ES-I3 (cell line): Measurements from ENCODE around the gene FAM53B.
"Not testable (repeated sequence)": the region's sequence is repeated elsewhere in the genome, so short reads cannot be mapped to it uniquely, and the experiment has no call there.

Source experiments
- H3K36me3 ChIP-seq: 2 replicates; pipeline ENCODE4 v1.6.1; 2013; ENCODE audit warnings: mild to moderate bottlenecking, low read length, control low read depth, moderate library complexity; ENCODE audit not compliant: insufficient read depth
- H3K4me1 ChIP-seq: 2 replicates; pipeline ENCODE4 v1.6.1; 2013; ENCODE audit warnings: mild to moderate bottlenecking, control low read depth, low read length; ENCODE audit not compliant: insufficient read depth
- H3K9ac ChIP-seq: 2 replicates; pipeline ENCODE4 v1.6.1; 2013; ENCODE audit warnings: low read depth, mild to moderate bottlenecking, low read length, moderate library complexity
- H3K9me3 ChIP-seq: 2 replicates; pipeline ENCODE4 v1.6.1; 2013; ENCODE audit warnings: mild to moderate bottlenecking, low read length, moderate library complexity; ENCODE audit not compliant: control insufficient read depth, insufficient read depth

The FAM53B gene

DNA sequence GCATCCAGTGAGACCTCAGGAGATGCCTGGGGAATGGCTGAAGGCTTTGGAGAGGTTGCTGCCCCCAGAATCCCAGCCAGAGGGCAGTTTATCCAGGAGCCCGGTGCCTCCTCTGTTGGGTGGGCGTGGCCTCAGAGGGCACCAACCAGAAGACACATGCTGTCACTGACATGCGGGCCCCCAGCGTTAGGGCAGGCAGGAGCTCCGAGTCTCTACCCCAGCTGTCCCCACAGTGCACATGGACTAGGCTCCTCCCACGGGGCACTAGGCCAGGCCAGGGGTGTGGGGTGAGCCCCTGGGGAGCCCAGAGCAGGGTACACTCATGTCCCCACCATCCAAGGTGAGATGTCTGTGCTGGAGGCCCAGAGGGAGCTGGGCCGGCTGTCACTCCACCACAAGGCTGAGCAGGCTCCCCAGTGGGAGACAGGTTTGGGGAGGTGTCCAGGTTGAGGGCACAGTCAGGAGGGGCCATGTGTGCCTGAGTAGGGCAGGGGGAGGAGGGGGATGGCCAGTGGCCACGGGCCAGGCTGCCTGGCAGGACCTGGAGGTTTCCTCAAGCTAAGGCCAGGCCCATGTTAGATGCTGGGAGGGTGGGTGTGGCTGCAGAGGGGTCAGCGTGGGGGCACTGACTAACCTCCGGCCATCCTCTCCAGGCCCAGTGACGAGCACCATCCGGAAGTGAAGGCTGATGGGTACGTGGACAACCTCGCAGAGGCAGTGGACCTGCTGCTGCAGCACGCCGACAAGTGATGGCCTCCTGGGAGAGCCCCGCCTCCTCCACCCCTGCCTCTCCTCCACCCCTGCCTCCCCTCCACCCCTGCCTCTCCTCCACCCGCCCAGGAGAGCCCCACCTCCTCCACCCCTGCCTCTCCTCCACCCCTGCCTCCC is 131.3 kb downstream of the FAM53B start:
- Histone ChIP-seq H3K36me3 (no peaks in the 10 kb centered on the region), H3K9me3 (no peaks in the 10 kb centered on the region), H3K9ac (no peak overlapping the region), H3K4me1 (no peaks in the 10 kb centered on the region; the same call in 1 of the 2 replicates)

GRCh38 chr10:124611738-124612137 is 132.4 kb downstream of the FAM53B start:
- Histone ChIP-seq H3K4me1 (no peaks in the 10 kb centered on the region; the same call in 1 of the 2 replicates), H3K9me3 (no peaks in the 10 kb centered on the region), H3K36me3 (no peaks in the 10 kb centered on the region), H3K9ac (no peak overlapping the region)

GRCh38 chr10:124610851-124611250 is 133.3 kb downstream of the FAM53B start:
- H3K9ac ChIP-seq, H3K9me3 ChIP-seq, H3K4me1 ChIP-seq, H3K36me3 ChIP-seq: not testable (repeated sequence)

DNA sequence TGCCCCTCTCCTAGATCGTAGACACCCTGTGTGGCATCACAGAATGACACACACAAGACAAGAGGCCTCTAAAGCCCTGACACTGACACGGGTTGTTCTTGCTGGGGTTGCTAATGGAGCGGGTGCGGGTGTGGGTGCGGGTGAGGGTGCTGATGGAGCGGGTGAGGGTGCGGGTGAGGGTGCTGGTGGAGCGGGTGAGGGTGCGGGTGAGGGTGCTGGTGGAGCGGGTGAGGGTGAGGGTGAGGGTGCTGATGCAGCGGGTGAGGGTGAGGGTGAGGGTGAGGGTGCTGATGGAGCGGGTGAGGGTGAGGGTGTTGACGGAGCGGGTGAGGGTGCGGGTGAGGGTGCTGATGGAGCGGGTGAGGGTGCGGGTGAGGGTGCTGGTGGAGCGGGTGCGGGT is 134.0 kb downstream of the FAM53B start:
- H3K9me3 ChIP-seq, H3K36me3 ChIP-seq, H3K9ac ChIP-seq, H3K4me1 ChIP-seq: not testable (repeated sequence)

DNA sequence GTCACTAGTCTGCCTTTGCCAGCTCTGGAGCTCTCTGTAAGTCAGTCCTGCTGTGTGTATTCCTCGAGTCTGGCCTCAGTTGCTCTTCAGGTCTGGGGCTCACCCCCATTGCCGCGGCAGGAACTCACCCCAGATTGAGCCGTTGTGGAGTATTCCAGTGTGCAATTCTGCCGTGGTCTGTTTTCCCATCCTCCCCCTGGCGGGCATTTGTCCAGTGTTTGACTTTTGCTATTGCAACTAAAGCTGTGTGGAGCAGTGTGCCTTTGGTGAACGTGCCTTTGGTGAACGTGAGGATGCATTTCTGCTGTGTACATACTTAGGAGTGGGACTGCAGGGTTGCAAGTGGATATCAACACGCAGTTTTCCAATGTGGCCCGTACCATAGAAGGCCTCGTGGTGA is 134.5 kb downstream of the FAM53B start:
- Histone ChIP-seq H3K9ac (no peak overlapping the region), H3K4me1 (no peaks in the 10 kb centered on the region)

GRCh38 chr10:124608093-124608721 is 136.0 kb downstream of the FAM53B start:
- no peaks in the 10 kb centered on the region for H3K36me3 ChIP-seq
- no peaks in the 10 kb centered on the region for H3K4me1 ChIP-seq
- no peaks in the 10 kb centered on the region for H3K9me3 ChIP-seq
- no peak overlapping the region for H3K9ac ChIP-seq

More for the DNA sequence above, 134.5 kb downstream of the FAM53B start:
- Histone ChIP-seq H3K36me3 (no peaks in the 10 kb centered on the region), H3K9me3 (no peaks in the 10 kb centered on the region)

DNA sequence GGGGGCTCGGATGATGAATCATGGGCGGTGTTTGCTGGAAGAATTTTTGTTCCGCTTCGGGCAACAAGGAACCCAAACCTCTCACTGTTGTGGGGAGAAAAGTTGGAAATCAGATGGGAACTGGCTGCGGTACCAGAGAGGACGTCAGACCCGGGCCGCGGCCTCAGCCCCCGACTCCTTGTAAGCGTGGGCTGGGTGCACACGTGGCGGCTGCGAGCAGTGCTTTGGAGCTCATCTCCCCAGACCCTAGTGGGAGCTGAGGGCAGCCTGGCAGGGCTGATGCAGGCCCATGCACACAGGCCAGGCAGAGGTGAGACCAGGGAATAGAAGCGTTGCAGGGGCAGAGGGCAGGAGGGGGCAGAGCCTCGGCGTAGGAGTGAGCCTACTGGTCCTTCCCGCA is 136.5 kb downstream of the FAM53B start:
- no peaks in the 10 kb centered on the region for H3K4me1 ChIP-seq
- no peaks in the 10 kb centered on the region for H3K36me3 ChIP-seq
- H3K9ac ChIP-seq: no peak overlapping the region
- no peaks in the 10 kb centered on the region for H3K9me3 ChIP-seq

DNA sequence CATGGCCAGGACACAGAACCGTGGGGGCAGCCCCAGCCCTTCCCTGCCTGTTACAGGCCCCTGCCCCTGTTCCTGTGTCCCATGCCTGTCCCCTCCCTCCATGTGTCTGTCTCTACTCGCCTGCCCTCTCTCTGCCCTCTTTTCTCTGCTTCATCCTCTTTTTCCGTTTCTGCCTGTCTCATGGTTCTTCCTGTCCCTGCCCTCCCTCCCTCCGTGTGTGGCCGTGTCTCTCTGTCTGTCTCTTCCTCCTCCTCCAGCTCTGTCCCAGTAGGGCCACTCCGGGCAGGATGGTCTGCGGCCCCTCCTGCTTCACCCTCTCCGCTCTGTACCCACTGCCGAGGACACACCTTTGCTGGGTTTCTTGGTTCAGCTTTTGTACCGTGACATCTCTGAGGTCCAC is 137.4 kb downstream of the FAM53B start:
- no peak overlapping the region for H3K9ac ChIP-seq
- H3K36me3 ChIP-seq: no peaks in the 10 kb centered on the region
- no peaks in the 10 kb centered on the region for H3K4me1 ChIP-seq
- H3K9me3 ChIP-seq: no peaks in the 10 kb centered on the region

- no peaks in the 10 kb centered on the region for H3K36me3 ChIP-seq
- no peaks in the 10 kb centered on the region for H3K4me1 ChIP-seq
- H3K9me3 ChIP-seq: no peaks in the 10 kb centered on the region
- H3K9ac ChIP-seq: no peak overlapping the region
Measured at GRCh38 chr10:124605856-124606812, 138.0 kb downstream of the FAM53B start.

GRCh38 chr10:124605481-124605855 is 138.7 kb downstream of the FAM53B start:
- Histone ChIP-seq H3K4me1 (no peaks in the 10 kb centered on the region), H3K9ac (no peak overlapping the region), H3K9me3 (no peaks in the 10 kb centered on the region), H3K36me3 (no peaks in the 10 kb centered on the region)

DNA sequence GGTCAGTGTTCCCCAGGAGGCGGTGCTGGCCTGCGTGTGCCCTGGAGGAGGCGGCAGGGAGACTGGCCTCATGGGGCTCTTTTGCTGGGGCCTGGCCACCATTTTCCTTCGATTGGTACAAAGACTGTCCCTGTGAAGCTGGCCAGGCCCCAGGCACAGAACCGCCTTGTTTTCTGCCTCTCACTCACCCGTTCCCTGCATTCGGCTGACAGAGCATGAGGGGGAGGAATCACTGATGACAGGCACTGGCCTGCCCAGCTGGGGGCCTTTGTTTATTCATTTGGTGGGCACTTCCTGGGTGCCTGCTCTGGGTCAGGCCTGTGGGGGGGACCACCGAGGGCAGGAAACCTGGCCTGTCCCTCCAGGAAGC is 139.2 kb downstream of the FAM53B start:
- H3K9me3 ChIP-seq: no peaks in the 10 kb centered on the region
- H3K4me1 ChIP-seq: no peaks in the 10 kb centered on the region
- H3K36me3 ChIP-seq: no peaks in the 10 kb centered on the region
- H3K9ac ChIP-seq: no peak overlapping the region

DNA sequence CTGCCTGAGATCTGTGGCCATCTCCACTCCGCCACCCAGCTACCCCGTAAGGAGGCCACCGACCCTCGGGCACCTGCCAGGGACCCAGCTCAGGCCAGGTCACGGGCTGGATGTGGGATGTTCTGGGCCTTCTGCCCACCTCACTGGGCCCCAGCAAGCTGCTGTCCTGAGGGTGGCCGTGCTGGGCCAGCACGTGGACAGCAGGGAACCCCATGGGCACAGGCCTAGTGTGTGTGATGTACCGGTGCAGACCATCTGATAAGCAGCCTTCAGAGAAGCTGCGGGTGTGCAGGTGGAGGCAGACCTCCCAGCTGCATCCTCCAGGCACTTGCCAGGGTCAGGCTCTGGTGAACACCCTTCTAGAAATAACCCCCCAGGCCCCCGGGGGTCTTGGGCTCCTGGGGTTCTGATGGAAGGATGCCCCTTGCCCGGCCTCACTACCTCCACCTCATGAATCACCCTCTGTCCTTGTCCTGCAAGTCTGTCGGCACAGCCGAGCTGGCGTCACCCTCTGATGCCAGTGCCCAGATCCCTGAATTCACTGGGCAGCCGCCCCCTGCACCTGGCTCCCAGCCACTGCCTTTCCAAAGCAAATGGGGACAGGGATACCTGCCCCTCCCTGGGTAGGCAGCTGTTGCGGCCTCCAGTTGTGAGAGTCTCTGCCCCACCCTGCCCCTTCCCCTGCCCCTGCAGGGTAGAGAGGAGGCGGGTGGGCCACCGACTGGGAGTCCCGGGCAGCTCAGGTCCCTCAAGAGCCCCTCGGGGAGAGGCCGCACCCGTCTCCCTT is 139.8 kb downstream of the FAM53B start:
- H3K36me3 ChIP-seq: no peaks in the 10 kb centered on the region
- no peaks in the 10 kb centered on the region for H3K4me1 ChIP-seq
- H3K9ac ChIP-seq: no peak overlapping the region
- H3K9me3 ChIP-seq: no peaks in the 10 kb centered on the region

- Histone ChIP-seq H3K4me1 (no peaks in the 10 kb centered on the region), H3K9ac (no peak overlapping the region), H3K9me3 (no peaks in the 10 kb centered on the region), H3K36me3 (no peaks in the 10 kb centered on the region)
Measured at GRCh38 chr10:124603376-124604213, 140.6 kb downstream of the FAM53B start.
